SK-N-SH (cell line): ENCODE data around the gene DGCR2. TPM values are rescaled to one million over a fixed set of nuclear protein-coding genes. Genes with fewer than 3 reads are reported as not detected.

Experiments
- CTCF ChIA-PET: fragments of 300-600, 350-600 bp; formaldehyde crosslinking; extraction: SDS; loops from one replicate; lab custom pipeline; 2021; lab: Yijun Ruan, JAX
- POLR2A ChIA-PET: fragments of 350-600 bp; sonication (Branson Sonifier 250); formaldehyde crosslinking; extraction: SDS; loops from one replicate; lab custom pipeline; 2020; ENCODE audit warnings: antibody characterized with exemption, inconsistent platforms; lab: Yijun Ruan, JAX
- DNase-seq: peaks from one replicate; pipeline ENCODE4 v3.0.0; 2012
- H2AFZ ChIP-seq: fragments of 200-600 bp; sonication (generic); 2 replicates; pipeline ENCODE4 v1.8.1; 2016; ENCODE audit warnings: antibody characterized with exemption, mild to moderate bottlenecking, low read depth
- H3F3A ChIP-seq: fragments of 200-600 bp; sonication (generic); replicated peaks from 2 replicates; pipeline ENCODE3; 2016; ENCODE audit warnings: antibody characterized with exemption, mild to moderate bottlenecking; ENCODE audit not compliant: insufficient read depth
- H3K27ac ChIP-seq, 2 experiments: fragments of 200-500 bp in 1 of 2; fragments of 200-600 bp in 1 of 2; sonication (Bioruptor generic) in 1 of 2; sonication (generic), shearing (Covaris generic) in 1 of 2; 2 replicates each; pipeline versions ENCODE4 v1.5.1 to v1.6.1; 2014 to 2016; ENCODE audit warnings: low read depth in 2 of 2, inconsistent platforms in 1 of 2, low read length in 1 of 2, mild to moderate bottlenecking in 1 of 2, mixed read lengths in 1 of 2
- H3K27me3 ChIP-seq: fragments of 200-600 bp; sonication (generic), shearing (Covaris generic); 2 replicates; pipeline ENCODE4 v1.6.1; 2016; ENCODE audit warnings: mixed run types; ENCODE audit not compliant: insufficient read depth
- H3K36me3 ChIP-seq, 2 experiments: fragments of 200-500 bp in 1 of 2; fragments of 200-600 bp in 1 of 2; sonication (Bioruptor generic) in 1 of 2; sonication (generic) in 1 of 2; replicated peaks in 1 of 2; 2 replicates each; pipeline versions ENCODE3 to v1.5.1; 2014 to 2016; ENCODE audit warnings: low read length in 1 of 2, mild to moderate bottlenecking in 1 of 2; ENCODE audit not compliant: insufficient read depth in 2 of 2, control insufficient read depth in 1 of 2
- H3K4me1 ChIP-seq, 2 experiments: fragments of 200-500 bp in 1 of 2; fragments of 200-600 bp in 1 of 2; sonication (Bioruptor generic) in 1 of 2; sonication (generic), shearing (Covaris generic) in 1 of 2; 2 replicates each; pipeline versions ENCODE4 v1.5.1 to v1.6.1; 2014 to 2016; ENCODE audit warnings: low read depth in 1 of 2, low read length in 1 of 2, mixed run types in 1 of 2; ENCODE audit not compliant: insufficient read depth in 2 of 2, control insufficient read depth in 1 of 2
- H3K4me2 ChIP-seq: fragments of 200-600 bp; sonication (generic), shearing (Covaris generic); 2 replicates; pipeline ENCODE4 v1.6.1; 2017; ENCODE audit warnings: mixed run types
- H3K4me3 ChIP-seq, 2 experiments: fragments of 200-500 bp in 1 of 2; fragments of 200-600 bp in 1 of 2; sonication (Bioruptor generic) in 1 of 2; sonication (generic), shearing (Covaris generic) in 1 of 2; 2 replicates each; pipeline versions ENCODE4 v1.5.1 to v1.8.1; 2014 to 2016; ENCODE audit warnings: low read depth in 2 of 2, inconsistent platforms in 1 of 2, low read length in 1 of 2, mild to moderate bottlenecking in 1 of 2, mixed read lengths in 1 of 2, moderate library complexity in 1 of 2
- H3K79me2 ChIP-seq: fragments of 200-600 bp; sonication (generic); 2 replicates; pipeline ENCODE4 v1.8.1; 2017; ENCODE audit warnings: mild to moderate bottlenecking; ENCODE audit not compliant: insufficient read depth
- H3K9ac ChIP-seq: fragments of 200-600 bp; sonication (generic); 2 replicates; pipeline ENCODE4 v1.6.1; 2017; ENCODE audit warnings: mixed run types
- H3K9me2 ChIP-seq: fragments of 200-600 bp; sonication (generic); 2 replicates; pipeline ENCODE4 v1.6.1; 2017; ENCODE audit warnings: mixed run types
- H3K9me3 ChIP-seq: fragments of 200-600 bp; sonication (generic); 2 replicates; pipeline ENCODE4 v1.6.1; 2017; ENCODE audit warnings: mixed run types, mild to moderate bottlenecking, moderate library complexity
- H4K20me1 ChIP-seq: fragments of 200-600 bp; sonication (generic); 2 replicates; pipeline ENCODE4 v1.6.1; 2017; ENCODE audit warnings: mild to moderate bottlenecking, mixed run types; ENCODE audit not compliant: insufficient read depth
- ELF1 ChIP-seq: IDR thresholded peaks from 2 replicates; pipeline ENCODE4 v1.4.0; 2012
- EZH2phosphoT487 ChIP-seq: fragments of 200-600 bp; sonication (generic); IDR thresholded peaks from 2 replicates; pipeline ENCODE4 v1.6.1; 2017; ENCODE audit warnings: low read depth, mixed run types, mild to moderate bottlenecking, antibody characterized with exemption, moderate library complexity, borderline replicate concordance
- FOSL2 ChIP-seq: IDR thresholded peaks from 2 replicates; pipeline ENCODE4 v1.4.0; 2012; ENCODE audit warnings: low read depth, mild to moderate bottlenecking, moderate library complexity, borderline replicate concordance
- FOXM1 ChIP-seq: IDR thresholded peaks from 2 replicates; pipeline ENCODE4 v1.4.0; 2012; ENCODE audit warnings: low read depth, mild to moderate bottlenecking
- GATA2 ChIP-seq: sonication (generic); formaldehyde crosslinking; IDR thresholded peaks from 2 replicates; pipeline ENCODE4 v1.5.0; 2020; ENCODE audit warnings: mild to moderate bottlenecking, missing genetic modification reagents
- JUND ChIP-seq: IDR thresholded peaks from 2 replicates; pipeline ENCODE4 v1.4.0; 2012
- MXI1 ChIP-seq: IDR thresholded peaks from 2 replicates; pipeline ENCODE4 v1.6.1; 2012; ENCODE audit warnings: mild to moderate bottlenecking, low read depth, low read length, improper control_type of control experiment
- NRF1 ChIP-seq: IDR thresholded peaks from 2 replicates; pipeline ENCODE4 v1.6.1; 2012; ENCODE audit warnings: low read depth, mild to moderate bottlenecking, low read length
- PBX3 ChIP-seq: IDR thresholded peaks from 2 replicates; pipeline ENCODE4; 2012
- POLR2AphosphoS5 ChIP-seq: IDR thresholded peaks from 2 replicates; pipeline ENCODE4 v1.6.1; 2012; ENCODE audit warnings: low read depth, low read length
- RAD21 ChIP-seq: IDR thresholded peaks from 2 replicates; pipeline ENCODE4 v1.6.1; 2012; ENCODE audit warnings: mild to moderate bottlenecking, low read length
- REST ChIP-seq: IDR thresholded peaks from 2 replicates; pipeline ENCODE4 v1.6.1; 2012; ENCODE audit warnings: mild to moderate bottlenecking, low read depth, low read length, moderate library complexity
- SIN3A ChIP-seq: IDR thresholded peaks from 2 replicates; pipeline ENCODE4 v1.6.1; 2012; ENCODE audit warnings: low read depth, mild to moderate bottlenecking, low read length, moderate library complexity, borderline replicate concordance
- TEAD4 ChIP-seq: IDR thresholded peaks from 2 replicates; pipeline ENCODE4 v1.4.0; 2012; ENCODE audit warnings: mild to moderate bottlenecking, borderline replicate concordance; ENCODE audit not compliant: insufficient read depth
- WGBS: methylation state at CpG from one replicate; pipeline ENCODE4 v1.1.6; 2017; ENCODE audit warnings: low lambda C conversion rate; 5-methylcytosine and 5-hydroxymethylcytosine counted together
- polyA plus RNA-seq, 3 experiments: library from polyadenylated mRNA; depleted of rRNA; stranded (reverse); fragments of >200 nt; gene quantifications; 2 replicates each; pipeline ENCODE4 v1.2.3, GENCODE V29; 2012

The DGCR2 gene
- polyA plus RNA-seq, 1 of the 3 experiments (the other 2 are of a cell fraction): 30.4 TPM

- Histone ChIP-seq H3K79me2 (no peaks in the 10 kb centered on the region), H2AFZ (no peak overlapping the region), H3K4me2 (no peak overlapping the region), H4K20me1 (no peaks in the 10 kb centered on the region), H3K36me3 (no peaks in the 10 kb centered on the region), H3K4me3 (no peak overlapping the region), H3F3A (no peaks in the 10 kb centered on the region), H3K27ac (no peak overlapping the region), H3K4me1 (peaks cover 0 to 5% of the 10 kb centered on the region in 2 experiments; a peak in 1 of 4 replicates), H3K9me2 (no peaks in the 10 kb centered on the region), H3K9me3 (no peaks in the 10 kb centered on the region), H3K27me3 (no peaks in the 10 kb centered on the region), H3K9ac (no peak overlapping the region)
- no peak for DNase-seq
- no peak for TF ChIP-seq FOSL2
- no peak for TF ChIP-seq RAD21
- no peak for TF ChIP-seq GATA2 (CRISPR knock-in tag)
- TF ChIP-seq FOXM1: no peak
- TF ChIP-seq REST: no peak
- no peak for TF ChIP-seq NRF1
- no peak for TF ChIP-seq MXI1
- TF ChIP-seq SIN3A: no peak
- TF ChIP-seq TEAD4: no peak
- TF ChIP-seq POLR2AphosphoS5: no peak
- no peak for TF ChIP-seq JUND
- POLR2A ChIA-PET: no interaction called here
- CTCF ChIA-PET: no interaction called here
- 0% methylated on average over 1 of the region's 4 CpGs for WGBS
These were observed 104.0 kb downstream of the DGCR2 start for GRCh38 chr22:19018256-19018655.

GRCh38 chr22:19016081-19016766 lies 106.0 kb downstream of the DGCR2 start:
- Histone ChIP-seq H3K27ac (no peak overlapping the region), H3K9me3 (no peaks in the 10 kb centered on the region), H3K9ac (no peak overlapping the region), H3K79me2 (no peaks in the 10 kb centered on the region), H3K27me3 (no peaks in the 10 kb centered on the region), H3K4me1 (no peaks in the 10 kb centered on the region; a peak in 1 of 4 replicates), H3K36me3 (no peaks in the 10 kb centered on the region), H3K9me2 (no peaks in the 10 kb centered on the region), H4K20me1 (no peaks in the 10 kb centered on the region), H3F3A (no peaks in the 10 kb centered on the region), H3K4me3 (no peak overlapping the region), H2AFZ (no peak overlapping the region), H3K4me2 (no peak overlapping the region)
- ChIA-PET POLR2A (no interaction called here), CTCF (no interaction called here)
- TF ChIP-seq FOXM1: no peak
- TF ChIP-seq PBX3: no peak
- no peak for TF ChIP-seq RAD21
- TF ChIP-seq ELF1: no peak
- TF ChIP-seq EZH2phosphoT487: no peak
- no peak for DNase-seq
- 72% methylated on average over 9 of the region's 15 CpGs for WGBS
